GM21529 (cell line): Measurements from ENCODE around the gene NT5M.
"Not testable (repeated sequence)": the region's sequence is repeated elsewhere in the genome, so short reads cannot be mapped to it uniquely, and the experiment has no call there.

Experiments
- ATAC-seq: cut with Tn5 transposase; IDR thresholded peaks from one replicate; pipeline ENCODE4 v1.9.1; 2021; ENCODE audit not compliant: unreplicated experiment

The NT5M gene

GRCh38 chr17:17375841-17376240 lies 72.7 kb downstream of the NT5M start:
- ATAC-seq, result no peak

- ATAC-seq, result no peak
Measured at GRCh38 chr17:17376362-17376761, 73.2 kb downstream of the NT5M start.

GRCh38 chr17:17377071-17377967 lies 74.1 kb downstream of the NT5M start:
- ATAC-seq, result no peak

- ATAC-seq, result no peak
Measured at GRCh38 chr17:17379197-17379991, 76.2 kb downstream of the NT5M start.

- ATAC-seq, result no peak
Measured at GRCh38 chr17:17380145-17380925, 77.2 kb downstream of the NT5M start.

GRCh38 chr17:17381446-17382064 lies 78.4 kb downstream of the NT5M start:
- no peak for ATAC-seq

- ATAC-seq, result no peak
Measured at GRCh38 chr17:17382065-17382459, 78.9 kb downstream of the NT5M start.

- ATAC-seq, result no peak
Measured at GRCh38 chr17:17382971-17383370, 79.8 kb downstream of the NT5M start.

GRCh38 chr17:17383431-17384290 lies 80.5 kb downstream of the NT5M start:
- not testable (repeated sequence) for ATAC-seq

GRCh38 chr17:17384291-17384615 lies 81.1 kb downstream of the NT5M start:
- no peak for ATAC-seq

GRCh38 chr17:17384961-17385360 lies 81.8 kb downstream of the NT5M start:
- ATAC-seq, result no peak

- no peak for ATAC-seq
Measured at GRCh38 chr17:17385491-17385890, 82.3 kb downstream of the NT5M start.

GRCh38 chr17:17386094-17386800 lies 83.1 kb downstream of the NT5M start:
- ATAC-seq, result no peak

GRCh38 chr17:17387017-17387497 lies 83.9 kb downstream of the NT5M start:
- ATAC-seq, result no peak

GRCh38 chr17:17387498-17388362 lies 84.6 kb downstream of the NT5M start:
- ATAC-seq, result no peak

GRCh38 chr17:17388657-17389496 lies 85.7 kb downstream of the NT5M start:
- no peak for ATAC-seq

- no peak for ATAC-seq
Measured at GRCh38 chr17:17391668-17392370, 88.6 kb downstream of the NT5M start.
